HFFc6 (cell line): Measurements from ENCODE around the gene CLEC16A. TPM values are rescaled to one million over a fixed set of nuclear protein-coding genes. Genes with fewer than 3 reads are reported as not detected.
A peak's percentile ranks its signal among the peaks of the same experiment; 100 is the strongest.

Experiments used
- DNase-seq: peaks from one replicate; pipeline ENCODE4 v3.0.0-alpha.2; 2018
- H3K27ac Mint-ChIP-seq: 2 replicates; pipeline ENCODE4 v1.8.0; 2020; ENCODE audit warnings: mild to moderate bottlenecking, mixed read lengths
- H3K27me3 Mint-ChIP-seq: 2 replicates; pipeline ENCODE4 v1.8.0; 2021; ENCODE audit warnings: mild to moderate bottlenecking, moderate library complexity, mixed read lengths; ENCODE audit not compliant: insufficient read depth
- H3K36me3 Mint-ChIP-seq: 2 replicates; pipeline ENCODE4 v1.8.0; 2021; ENCODE audit warnings: low read depth, mixed read lengths
- H3K4me1 Mint-ChIP-seq: 2 replicates; pipeline ENCODE4 v1.8.0; 2020; ENCODE audit warnings: low read depth, mixed read lengths
- H3K4me3 Mint-ChIP-seq: 2 replicates; pipeline ENCODE4 v1.8.0; 2020; ENCODE audit warnings: mild to moderate bottlenecking, moderate library complexity, mixed read lengths
- H3K9me3 Mint-ChIP-seq: 2 replicates; pipeline ENCODE4 v1.8.0; 2020; ENCODE audit warnings: mild to moderate bottlenecking, mixed read lengths
- total RNA-seq, 6 experiments: library from RNA; stranded (reverse); fragmentation: NEBNext Ultra II Directional; extraction: Animal tissue kit (Norgen Biotek cat#: 25700); gene quantifications; 2 replicates in 1 of 6; 3 replicates in 5 of 6; pipeline ENCODE4 v1.2.3, GENCODE V29; 2021
- TF ChIP-seq, protein P1 (sequence below): fragments of 200-600 bp; sonication (generic); IDR thresholded peaks from 2 replicates; pipeline ENCODE4 v1.5.0; 2021; ENCODE audit warnings: antibody characterized with exemption, mild to moderate bottlenecking

Gene CLEC16A
- total RNA-seq, 6 experiments from 2014 or later: 19.4 to 23.2 (median 21.2) TPM

DNA sequence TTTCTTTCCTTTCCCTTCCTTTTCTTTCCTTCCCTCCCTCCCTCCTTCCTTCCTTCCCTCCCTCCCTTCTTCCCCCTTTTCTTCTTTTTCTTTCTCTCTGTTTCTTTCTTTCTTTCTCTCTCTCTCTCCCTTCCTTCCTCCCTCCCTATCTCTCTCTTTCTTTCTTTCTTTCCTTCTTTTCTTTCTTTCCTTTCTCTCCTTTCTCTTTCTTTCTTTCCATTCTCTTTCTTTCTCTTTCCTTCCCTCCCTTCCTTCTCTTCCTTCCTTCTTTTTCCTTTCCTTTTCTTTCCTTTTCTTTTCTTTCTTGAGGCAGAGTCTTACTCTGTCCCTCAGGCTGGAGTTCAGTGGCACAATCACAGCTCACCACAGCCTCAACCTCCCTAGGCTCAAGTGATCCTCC lies 33.1 kb upstream of the CLEC16A start:
- Mint-ChIP-seq H3K27ac (no peak overlapping the region), H3K27me3 (peaks cover 36% of the 10 kb centered on the region), H3K4me1 (no peaks in the 10 kb centered on the region), H3K4me3 (no peak overlapping the region), H3K36me3 (no peaks in the 10 kb centered on the region), H3K9me3 (no peaks in the 10 kb centered on the region)
- TF ChIP-seq, protein P1, sequence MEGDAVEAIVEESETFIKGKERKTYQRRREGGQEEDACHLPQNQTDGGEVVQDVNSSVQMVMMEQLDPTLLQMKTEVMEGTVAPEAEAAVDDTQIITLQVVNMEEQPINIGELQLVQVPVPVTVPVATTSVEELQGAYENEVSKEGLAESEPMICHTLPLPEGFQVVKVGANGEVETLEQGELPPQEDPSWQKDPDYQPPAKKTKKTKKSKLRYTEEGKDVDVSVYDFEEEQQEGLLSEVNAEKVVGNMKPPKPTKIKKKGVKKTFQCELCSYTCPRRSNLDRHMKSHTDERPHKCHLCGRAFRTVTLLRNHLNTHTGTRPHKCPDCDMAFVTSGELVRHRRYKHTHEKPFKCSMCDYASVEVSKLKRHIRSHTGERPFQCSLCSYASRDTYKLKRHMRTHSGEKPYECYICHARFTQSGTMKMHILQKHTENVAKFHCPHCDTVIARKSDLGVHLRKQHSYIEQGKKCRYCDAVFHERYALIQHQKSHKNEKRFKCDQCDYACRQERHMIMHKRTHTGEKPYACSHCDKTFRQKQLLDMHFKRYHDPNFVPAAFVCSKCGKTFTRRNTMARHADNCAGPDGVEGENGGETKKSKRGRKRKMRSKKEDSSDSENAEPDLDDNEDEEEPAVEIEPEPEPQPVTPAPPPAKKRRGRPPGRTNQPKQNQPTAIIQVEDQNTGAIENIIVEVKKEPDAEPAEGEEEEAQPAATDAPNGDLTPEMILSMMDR: no peak
- no peak for DNase-seq

DNA sequence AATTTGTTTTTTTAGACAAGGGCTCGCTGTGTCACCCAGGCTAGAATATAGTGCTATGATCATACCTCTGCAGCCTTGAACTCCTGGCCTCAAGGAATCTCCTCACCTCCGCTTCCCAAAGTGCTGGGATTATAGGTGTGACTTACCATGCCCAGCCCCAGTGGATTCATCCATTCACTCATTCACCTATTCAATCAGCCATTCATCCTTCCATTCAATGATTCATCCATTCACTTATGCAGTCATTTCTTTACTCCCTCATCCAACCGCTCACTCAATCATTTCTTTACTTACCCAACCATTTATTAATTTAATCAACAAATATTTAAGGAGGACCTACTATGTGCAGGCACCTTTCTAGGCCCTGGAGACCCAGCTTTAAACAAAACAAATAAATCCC lies 27.8 kb upstream of the CLEC16A start:
- DNase-seq: no peak
- H3K27me3 Mint-ChIP-seq: peaks cover 23% of the 10 kb centered on the region
- no peak overlapping the region for H3K27ac Mint-ChIP-seq
- H3K9me3 Mint-ChIP-seq: no peaks in the 10 kb centered on the region
- H3K4me1 Mint-ChIP-seq: peaks cover 8% of the 10 kb centered on the region
- H3K4me3 Mint-ChIP-seq: no peak overlapping the region
- H3K36me3 Mint-ChIP-seq: no peaks in the 10 kb centered on the region
- TF ChIP-seq, protein P1: no peak

DNA sequence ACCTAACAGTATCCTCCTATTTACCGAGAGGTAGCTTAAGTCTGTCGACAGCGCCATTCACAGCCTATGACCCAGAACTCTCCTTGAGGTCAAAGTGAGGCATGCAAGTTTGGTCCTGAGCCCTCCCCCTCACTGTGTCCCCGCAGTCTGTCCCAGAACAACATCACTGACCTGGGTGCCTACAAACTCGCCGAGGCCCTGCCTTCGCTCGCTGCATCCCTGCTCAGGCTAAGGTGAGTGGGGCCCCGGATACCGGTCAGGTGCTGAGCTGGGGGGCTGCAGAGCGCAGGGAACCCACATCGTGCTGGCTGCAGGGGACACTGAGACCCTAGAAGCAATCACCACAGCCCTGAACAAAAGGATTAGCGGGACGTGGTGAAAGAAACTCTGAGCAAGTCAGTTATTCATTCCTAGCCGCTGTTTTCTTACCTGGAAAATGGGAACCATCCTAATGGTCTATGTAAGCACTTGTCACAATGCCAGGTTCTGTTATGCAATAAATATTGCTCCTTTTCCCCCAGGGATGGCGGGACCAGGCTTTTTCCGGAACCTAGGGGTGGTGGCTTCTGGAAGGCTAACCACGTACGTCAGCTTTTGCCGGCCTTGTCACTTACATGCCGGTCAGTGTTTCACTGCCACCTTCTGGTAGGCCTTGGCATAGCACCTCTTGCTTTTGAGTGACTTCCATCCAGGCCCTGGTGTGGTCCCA lies 25.9 kb upstream of the CLEC16A start:
- Mint-ChIP-seq H3K9me3 (no peaks in the 10 kb centered on the region), H3K36me3 (no peaks in the 10 kb centered on the region), H3K4me3 (peak overlapping the region; percentile 64), H3K4me1 (peaks cover 13% of the 10 kb centered on the region), H3K27ac (no peak overlapping the region), H3K27me3 (peaks cover 11% of the 10 kb centered on the region)
- peak; percentile 86 for DNase-seq
- TF ChIP-seq, protein P1: peak; percentile 96

DNA sequence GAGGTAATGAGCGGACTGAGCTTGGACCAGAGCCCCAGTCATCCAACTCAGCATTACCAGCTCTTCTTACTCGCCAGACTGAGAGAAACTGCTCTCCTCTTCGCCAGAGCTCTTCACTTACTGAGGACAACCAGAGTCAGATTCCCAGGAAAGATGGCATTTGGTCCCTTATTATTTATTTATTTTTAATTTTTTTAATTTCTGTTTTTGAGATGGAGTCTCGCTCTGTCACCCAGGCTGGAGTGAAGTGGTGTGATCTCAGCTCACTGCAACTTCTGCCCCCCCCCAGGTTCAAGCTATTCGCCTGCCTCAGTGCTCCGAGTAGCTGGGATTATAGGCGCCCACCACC lies 25.4 kb upstream of the CLEC16A start:
- TF ChIP-seq, protein P1: no peak; the same call in none of the 2 replicates
- Mint-ChIP-seq H3K9me3 (no peaks in the 10 kb centered on the region), H3K27ac (no peak overlapping the region), H3K36me3 (no peaks in the 10 kb centered on the region), H3K4me1 (peaks cover 13% of the 10 kb centered on the region), H3K4me3 (no peak overlapping the region; the same call in 1 of the 2 replicates), H3K27me3 (peaks cover 10% of the 10 kb centered on the region)
- no peak for DNase-seq

DNA sequence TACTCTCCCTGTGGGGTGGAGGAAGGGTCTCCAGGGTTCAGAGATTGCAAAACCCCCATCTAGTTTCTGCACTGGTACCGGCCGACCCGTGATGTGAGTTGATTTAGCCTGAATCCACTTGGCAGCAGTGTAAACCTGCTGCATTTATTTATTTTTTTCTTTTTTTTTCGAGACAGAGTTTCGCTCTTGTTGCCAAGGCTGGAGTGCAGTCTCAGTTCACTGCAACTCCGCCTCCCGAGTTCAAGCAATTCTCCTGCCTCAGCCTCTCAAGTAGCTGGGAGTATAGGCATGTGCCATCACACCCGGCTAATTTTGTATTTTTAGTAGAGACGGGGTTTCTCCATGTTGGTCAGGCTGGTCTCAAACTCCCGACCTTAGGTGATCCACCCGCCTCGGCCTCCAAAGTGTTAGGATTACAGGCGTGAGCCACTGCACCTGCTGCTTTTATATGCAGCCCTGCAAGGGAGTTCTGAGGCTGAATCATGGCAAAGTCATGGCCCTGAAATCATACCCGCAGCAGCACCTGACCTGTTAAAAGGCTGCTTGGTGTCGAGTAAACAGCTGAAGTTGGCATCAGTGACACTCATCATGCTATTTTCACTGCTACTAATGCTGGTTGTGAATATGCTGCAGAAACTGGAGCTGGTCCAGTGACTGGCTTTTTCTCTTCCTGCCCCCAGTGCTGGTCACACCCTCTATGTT lies 23.5 kb upstream of the CLEC16A start:
- peaks cover 10% of the 10 kb centered on the region; the same call in 1 of the 2 replicates for H3K36me3 Mint-ChIP-seq
- H3K4me1 Mint-ChIP-seq: peaks cover 13% of the 10 kb centered on the region
- TF ChIP-seq, protein P1: no peak
- H3K27ac Mint-ChIP-seq: no peak overlapping the region
- no peak for DNase-seq
- no peak overlapping the region for H3K4me3 Mint-ChIP-seq
- no peaks in the 10 kb centered on the region for H3K9me3 Mint-ChIP-seq
- H3K27me3 Mint-ChIP-seq: no peaks in the 10 kb centered on the region; the same call in none of the 2 replicates
